MG63 (cell line): ENCODE results near the gene RNF150. TPM values are rescaled to one million over a fixed set of nuclear protein-coding genes. Genes with fewer than 3 reads are reported as not detected.
A peak's percentile ranks its signal among the peaks of the same experiment; 100 is the strongest.
"Not testable (repeated sequence)": the region's sequence is repeated elsewhere in the genome, so short reads cannot be mapped to it uniquely, and the experiment has no call there.

Experiments used
- DNase-seq: peaks from one replicate; pipeline ENCODE4 v3.0.0-alpha.2; 2020
- H3K27me3 ChIP-seq: fragments of 250-450 bp; sonication (Bioruptor Pico); 2 replicates; pipeline ENCODE4 v1.5.1; 2020; ENCODE audit warnings: mild to moderate bottlenecking, moderate library complexity
- H3K36me3 ChIP-seq: fragments of 250-450 bp; sonication (Bioruptor Pico); 2 replicates; pipeline ENCODE4 v1.5.1; 2020; ENCODE audit warnings: mild to moderate bottlenecking, moderate library complexity
- H3K4me3 ChIP-seq: fragments of 250-450 bp; sonication (Bioruptor Pico); 2 replicates; pipeline ENCODE4 v1.5.1; 2020; ENCODE audit warnings: mild to moderate bottlenecking, moderate library complexity
- H3K9me3 ChIP-seq: fragments of 250-450 bp; sonication (Bioruptor Pico); 2 replicates; pipeline ENCODE4 v1.5.1; 2020; ENCODE audit warnings: mild to moderate bottlenecking, moderate library complexity
- total RNA-seq: library from RNA; depleted of rRNA; stranded (reverse); fragments of >200 nt; shearing (Covaris generic); gene quantifications from 2 replicates; pipeline ENCODE4 v1.2.3, GENCODE V29; 2014; ENCODE audit warnings: low replicate concordance

The RNF150 gene
- total RNA-seq, 1 experiment from 2014 or later, result 7.4 TPM

- no peaks in the 10 kb centered on the region for H3K27me3 ChIP-seq
- no peaks in the 10 kb centered on the region for H3K9me3 ChIP-seq
- H3K36me3 ChIP-seq, result no peaks in the 10 kb centered on the region; the same call in 1 of the 2 replicates
- no peak for DNase-seq
- H3K4me3 ChIP-seq, result no peak overlapping the region
Observed at GRCh38 chr4:141058591-141059512, 74.4 kb downstream of the RNF150 start.

- no peak for DNase-seq
- Histone ChIP-seq H3K27me3 (no peaks in the 10 kb centered on the region), H3K4me3 (no peak overlapping the region), H3K9me3 (no peaks in the 10 kb centered on the region), H3K36me3 (no peaks in the 10 kb centered on the region; the same call in 1 of the 2 replicates)
Observed at GRCh38 chr4:141057582-141057981, 75.7 kb downstream of the RNF150 start.

- H3K9me3 ChIP-seq, result peaks cover 4% of the 10 kb centered on the region; the same call in 1 of the 2 replicates
- no peak overlapping the region for H3K4me3 ChIP-seq
- no peaks in the 10 kb centered on the region for H3K27me3 ChIP-seq
- DNase-seq, result no peak
- H3K36me3 ChIP-seq, result no peaks in the 10 kb centered on the region; the same call in 1 of the 2 replicates
Observed at GRCh38 chr4:141056473-141056872, 76.8 kb downstream of the RNF150 start.

- Histone ChIP-seq H3K36me3 (no peaks in the 10 kb centered on the region; the same call in 1 of the 2 replicates), H3K4me3 (no peak overlapping the region), H3K27me3 (no peaks in the 10 kb centered on the region), H3K9me3 (peaks cover 9% of the 10 kb centered on the region; the same call in 1 of the 2 replicates)
- no peak for DNase-seq
Observed at GRCh38 chr4:141054446-141054845, 78.8 kb downstream of the RNF150 start.

- H3K36me3 ChIP-seq, H3K27me3 ChIP-seq, H3K9me3 ChIP-seq, DNase-seq, H3K4me3 ChIP-seq: not testable (repeated sequence)
Observed at GRCh38 chr4:141050999-141051398, 82.3 kb downstream of the RNF150 start.

GRCh38 chr4:141047228-141047884 lies 85.9 kb downstream of the RNF150 start:
- no peak overlapping the region for H3K4me3 ChIP-seq
- DNase-seq, result peak; percentile 38

GRCh38 chr4:141046255-141046654 lies 87.0 kb downstream of the RNF150 start:
- Histone ChIP-seq H3K27me3 (no peaks in the 10 kb centered on the region), H3K9me3 (peaks cover 6% of the 10 kb centered on the region), H3K4me3 (no peak overlapping the region), H3K36me3 (no peaks in the 10 kb centered on the region)
- peak; percentile 79 for DNase-seq

More at GRCh38 chr4:141047228-141047884, 85.9 kb downstream of the RNF150 start:
- Histone ChIP-seq H3K27me3 (no peaks in the 10 kb centered on the region), H3K9me3 (peaks cover 11% of the 10 kb centered on the region), H3K36me3 (no peaks in the 10 kb centered on the region; the same call in 1 of the 2 replicates)

GRCh38 chr4:141045848-141046247 lies 87.4 kb downstream of the RNF150 start:
- H3K27me3 ChIP-seq, result no peaks in the 10 kb centered on the region
- no peaks in the 10 kb centered on the region for H3K36me3 ChIP-seq
- DNase-seq, result no peak
- H3K4me3 ChIP-seq, result no peak overlapping the region
- peaks cover 6% of the 10 kb centered on the region for H3K9me3 ChIP-seq

GRCh38 chr4:141041021-141041476 lies 92.2 kb downstream of the RNF150 start:
- DNase-seq, result no peak
- Histone ChIP-seq H3K36me3 (no peaks in the 10 kb centered on the region), H3K4me3 (no peak overlapping the region), H3K27me3 (no peaks in the 10 kb centered on the region), H3K9me3 (peaks cover 2% of the 10 kb centered on the region)

- Histone ChIP-seq H3K9me3 (no peaks in the 10 kb centered on the region), H3K36me3 (no peaks in the 10 kb centered on the region), H3K27me3 (no peaks in the 10 kb centered on the region), H3K4me3 (no peak overlapping the region)
- no peak for DNase-seq
Observed at GRCh38 chr4:141039156-141039555, 94.1 kb downstream of the RNF150 start.

GRCh38 chr4:141038428-141038827 lies 94.8 kb downstream of the RNF150 start:
- H3K9me3 ChIP-seq, result no peaks in the 10 kb centered on the region
- H3K4me3 ChIP-seq, result no peak overlapping the region
- DNase-seq, result no peak
- no peaks in the 10 kb centered on the region for H3K27me3 ChIP-seq
- H3K36me3 ChIP-seq, result no peaks in the 10 kb centered on the region

GRCh38 chr4:141037446-141037845 lies 95.8 kb downstream of the RNF150 start:
- Histone ChIP-seq H3K36me3 (no peaks in the 10 kb centered on the region), H3K9me3 (no peaks in the 10 kb centered on the region), H3K27me3 (no peaks in the 10 kb centered on the region), H3K4me3 (no peak overlapping the region)
- DNase-seq, result no peak

- Histone ChIP-seq H3K27me3 (no peaks in the 10 kb centered on the region), H3K4me3 (no peak overlapping the region), H3K36me3 (no peaks in the 10 kb centered on the region), H3K9me3 (no peaks in the 10 kb centered on the region)
- no peak for DNase-seq
Observed at GRCh38 chr4:141036786-141037185, 96.5 kb downstream of the RNF150 start.

- H3K27me3 ChIP-seq, result no peaks in the 10 kb centered on the region
- DNase-seq, result no peak
- no peaks in the 10 kb centered on the region for H3K9me3 ChIP-seq
- H3K36me3 ChIP-seq, result no peaks in the 10 kb centered on the region
- H3K4me3 ChIP-seq, result no peak overlapping the region
Observed at GRCh38 chr4:141035920-141036319, 97.3 kb downstream of the RNF150 start.

GRCh38 chr4:141028024-141028529 lies 105.2 kb downstream of the RNF150 start:
- Histone ChIP-seq H3K4me3 (no peak overlapping the region), H3K9me3 (no peaks in the 10 kb centered on the region), H3K27me3 (no peaks in the 10 kb centered on the region), H3K36me3 (no peaks in the 10 kb centered on the region)
- no peak for DNase-seq

- no peaks in the 10 kb centered on the region for H3K27me3 ChIP-seq
- no peaks in the 10 kb centered on the region for H3K9me3 ChIP-seq
- DNase-seq, result no peak
- no peak overlapping the region for H3K4me3 ChIP-seq
- H3K36me3 ChIP-seq, result no peaks in the 10 kb centered on the region
Observed at GRCh38 chr4:141027421-141027820, 105.8 kb downstream of the RNF150 start.

- no peak for DNase-seq
- Histone ChIP-seq H3K27me3 (no peaks in the 10 kb centered on the region), H3K9me3 (no peaks in the 10 kb centered on the region), H3K36me3 (no peaks in the 10 kb centered on the region), H3K4me3 (no peak overlapping the region)
Observed at GRCh38 chr4:141026900-141027299, 106.4 kb downstream of the RNF150 start.
